ENCODE measurements around the gene PTPRS. TPM values are rescaled to one million over a fixed set of nuclear protein-coding genes. Genes with fewer than 3 reads are reported as not detected.

The PTPRS gene
- total RNA-seq, 1 donor from 2014 or later, result 167 TPM

- Histone ChIP-seq H3K27me3 (peaks cover 13% of the 10 kb centered on the region), H3K4me2 (peak overlapping the region; percentile 98), H2AFZ (replicated peaks) (no peak overlapping the region), H3K36me3 (no peaks in the 10 kb centered on the region), H3K4me3 (no peak overlapping the region), H4K20me1 (ENCODE audit: low read depth) (peaks cover 77% of the 10 kb centered on the region), H3K27ac (no peak overlapping the region), H3F3A (ENCODE audit: low read depth) (peaks cover 35% of the 10 kb centered on the region), H3K9me3 (ENCODE audit: low read depth) (no peaks in the 10 kb centered on the region), H3K9ac (no peak overlapping the region), H3K4me1 (peaks cover 28% of the 10 kb centered on the region), H3K79me2 (ENCODE audit: low read depth) (peaks cover 79% of the 10 kb centered on the region)
- Mint-ChIP-seq H3K4me3 (peak overlapping the region; percentile 92), H3K9me3 (no peaks in the 10 kb centered on the region), H3K27me3 (ENCODE audit: insufficient read depth, low read depth) (peaks cover 21% of the 10 kb centered on the region), H3K27ac (no peak overlapping the region), H3K36me3 (peaks cover 5% of the 10 kb centered on the region), H3K4me1 (peaks cover 37% of the 10 kb centered on the region)
- no peak for TF ChIP-seq EZH2phosphoT487 (IDR thresholded peaks at IDR 0.05)
- no peak for TF ChIP-seq EZH2 (IDR thresholded peaks at IDR 0.05)
- TF ChIP-seq, protein P1, sequence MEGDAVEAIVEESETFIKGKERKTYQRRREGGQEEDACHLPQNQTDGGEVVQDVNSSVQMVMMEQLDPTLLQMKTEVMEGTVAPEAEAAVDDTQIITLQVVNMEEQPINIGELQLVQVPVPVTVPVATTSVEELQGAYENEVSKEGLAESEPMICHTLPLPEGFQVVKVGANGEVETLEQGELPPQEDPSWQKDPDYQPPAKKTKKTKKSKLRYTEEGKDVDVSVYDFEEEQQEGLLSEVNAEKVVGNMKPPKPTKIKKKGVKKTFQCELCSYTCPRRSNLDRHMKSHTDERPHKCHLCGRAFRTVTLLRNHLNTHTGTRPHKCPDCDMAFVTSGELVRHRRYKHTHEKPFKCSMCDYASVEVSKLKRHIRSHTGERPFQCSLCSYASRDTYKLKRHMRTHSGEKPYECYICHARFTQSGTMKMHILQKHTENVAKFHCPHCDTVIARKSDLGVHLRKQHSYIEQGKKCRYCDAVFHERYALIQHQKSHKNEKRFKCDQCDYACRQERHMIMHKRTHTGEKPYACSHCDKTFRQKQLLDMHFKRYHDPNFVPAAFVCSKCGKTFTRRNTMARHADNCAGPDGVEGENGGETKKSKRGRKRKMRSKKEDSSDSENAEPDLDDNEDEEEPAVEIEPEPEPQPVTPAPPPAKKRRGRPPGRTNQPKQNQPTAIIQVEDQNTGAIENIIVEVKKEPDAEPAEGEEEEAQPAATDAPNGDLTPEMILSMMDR (IDR thresholded peaks at IDR 0.05), result no peak
- no peak for DNase-seq (ENCODE audit: low spot score)
Observed at GRCh38 chr19:5337126-5337525, 3.5 kb downstream of the PTPRS start.

- Histone ChIP-seq H3K9me3 (ENCODE audit: low read depth) (no peaks in the 10 kb centered on the region), H3K4me3 (no peak overlapping the region), H3K36me3 (no peaks in the 10 kb centered on the region), H4K20me1 (ENCODE audit: low read depth) (peaks cover 85% of the 10 kb centered on the region), H3F3A (ENCODE audit: low read depth) (peaks cover 31% of the 10 kb centered on the region), H2AFZ (replicated peaks) (no peak overlapping the region), H3K9ac (no peak overlapping the region), H3K4me2 (peak overlapping the region; percentile 98), H3K4me1 (peaks cover 28% of the 10 kb centered on the region), H3K27ac (no peak overlapping the region), H3K79me2 (ENCODE audit: low read depth) (peaks cover 86% of the 10 kb centered on the region), H3K27me3 (peaks cover 5% of the 10 kb centered on the region)
- TF ChIP-seq EZH2 (IDR thresholded peaks at IDR 0.05) (no peak), EZH2phosphoT487 (IDR thresholded peaks at IDR 0.05) (no peak)
- TF ChIP-seq, protein P1 (IDR thresholded peaks at IDR 0.05), result no peak
- Mint-ChIP-seq H3K36me3 (peaks cover 5% of the 10 kb centered on the region), H3K27ac (no peak overlapping the region), H3K4me1 (peaks cover 36% of the 10 kb centered on the region), H3K9me3 (no peaks in the 10 kb centered on the region), H3K4me3 (peak overlapping the region; percentile 71), H3K27me3 (ENCODE audit: insufficient read depth, low read depth) (peaks cover 15% of the 10 kb centered on the region)
- peak; percentile 29 for DNase-seq (ENCODE audit: low spot score)
Observed at GRCh38 chr19:5336195-5336965, 4.2 kb downstream of the PTPRS start.

GRCh38 chr19:5335593-5335992 lies 5.0 kb downstream of the PTPRS start:
- peaks cover 33% of the 10 kb centered on the region for H3K4me1 Mint-ChIP-seq
- Histone ChIP-seq H4K20me1 (ENCODE audit: low read depth) (peaks cover 93% of the 10 kb centered on the region), H3K27ac (no peak overlapping the region), H2AFZ (replicated peaks) (no peak overlapping the region), H3K27me3 (no peaks in the 10 kb centered on the region), H3K36me3 (no peaks in the 10 kb centered on the region), H3K4me1 (peaks cover 28% of the 10 kb centered on the region), H3K9ac (no peak overlapping the region), H3K4me2 (peak overlapping the region; percentile 98), H3K9me3 (ENCODE audit: low read depth) (no peaks in the 10 kb centered on the region), H3K79me2 (ENCODE audit: low read depth) (peaks cover 94% of the 10 kb centered on the region), H3K4me3 (no peak overlapping the region), H3F3A (ENCODE audit: low read depth) (peaks cover 29% of the 10 kb centered on the region)
- H3K27ac Mint-ChIP-seq, result peak overlapping the region; percentile 81
- no peaks in the 10 kb centered on the region for H3K9me3 Mint-ChIP-seq
- H3K36me3 Mint-ChIP-seq, result peaks cover 5% of the 10 kb centered on the region
- no peak overlapping the region for H3K4me3 Mint-ChIP-seq
- TF ChIP-seq, protein P1 (IDR thresholded peaks at IDR 0.05), result no peak
- DNase-seq (ENCODE audit: low spot score), result no peak
- peaks cover 14% of the 10 kb centered on the region for H3K27me3 Mint-ChIP-seq (ENCODE audit: insufficient read depth, low read depth)

Data from neural progenitor cell (in vitro differentiated cells).